GM23338 (cell line): ENCODE measurements around the gene TIMP3. TPM values are rescaled to one million over a fixed set of nuclear protein-coding genes. Genes with fewer than 3 reads are reported as not detected.

Experiments used
- ATAC-seq: fragments of 200-7000 bp; cut with Tn5 transposase; 3 replicates; pipeline ENCODE4 v1.9.1; 2020
- DNase-seq: peaks from one replicate; pipeline ENCODE4 v3.0.0-alpha.2; 2015; ENCODE audit warnings: low spot score
- H2AFZ ChIP-seq: fragments of 200-600 bp; sonication (generic); 2 replicates; pipeline ENCODE4 v1.8.0; 2016; ENCODE audit warnings: antibody characterized with exemption, mild to moderate bottlenecking, moderate library complexity
- H3F3A ChIP-seq: fragments of 200-600 bp; sonication (generic); replicated peaks from 2 replicates; pipeline ENCODE4 v1.8.0; 2017; ENCODE audit warnings: antibody characterized with exemption, mixed run types, low read depth
- H3K27ac ChIP-seq: fragments of 200-600 bp; sonication (generic); 2 replicates; pipeline ENCODE4 v1.6.1; 2016; ENCODE audit warnings: low read depth
- H3K27me3 ChIP-seq: fragments of 200-600 bp; sonication (generic); 2 replicates; pipeline ENCODE4 v1.8.0; 2016; ENCODE audit warnings: mild to moderate bottlenecking, mixed run types, moderate library complexity; ENCODE audit not compliant: insufficient read depth
- H3K36me3 ChIP-seq: fragments of 200-600 bp; sonication (generic); 2 replicates; pipeline ENCODE4 v1.8.0; 2016; ENCODE audit warnings: mild to moderate bottlenecking; ENCODE audit not compliant: insufficient read depth
- H3K4me1 ChIP-seq: fragments of 200-600 bp; sonication (generic); 2 replicates; pipeline ENCODE4 v1.8.0; 2016; ENCODE audit warnings: mild to moderate bottlenecking, moderate library complexity; ENCODE audit not compliant: insufficient read depth
- H3K4me2 ChIP-seq: fragments of 200-600 bp; sonication (generic); 2 replicates; pipeline ENCODE4 v1.7.1; 2017; ENCODE audit warnings: mixed run types
- H3K4me3 ChIP-seq: fragments of 200-600 bp; sonication (generic); 2 replicates; pipeline ENCODE4 v1.6.1; 2016; ENCODE audit warnings: mixed run types
- H3K79me2 ChIP-seq: fragments of 200-600 bp; sonication (generic); replicated peaks from 2 replicates; pipeline ENCODE4 v1.8.0; 2017; ENCODE audit warnings: mild to moderate bottlenecking; ENCODE audit not compliant: insufficient read depth
- H3K9me2 ChIP-seq: fragments of 200-600 bp; sonication (generic); 2 replicates; pipeline ENCODE4 v1.8.0; 2017; ENCODE audit not compliant: insufficient read depth
- H4K20me1 ChIP-seq: fragments of 200-600 bp; sonication (generic); replicated peaks from 2 replicates; pipeline ENCODE4 v1.8.0; 2017; ENCODE audit warnings: mild to moderate bottlenecking; ENCODE audit not compliant: insufficient read depth
- H3K27ac Mint-ChIP-seq: 2 replicates; pipeline ENCODE4 v1.8.0; 2020; ENCODE audit warnings: inconsistent platforms, mild to moderate bottlenecking, moderate library complexity, mixed read lengths
- H3K27me3 Mint-ChIP-seq: 3 replicates; pipeline ENCODE4 v1.8.0; 2022; ENCODE audit warnings: low read depth, mild to moderate bottlenecking, moderate library complexity, mixed read lengths, inconsistent platforms; ENCODE audit not compliant: insufficient read depth, poor library complexity
- H3K36me3 Mint-ChIP-seq: 3 replicates; pipeline ENCODE4 v1.8.0; 2021; ENCODE audit warnings: low read depth, mild to moderate bottlenecking, inconsistent platforms, moderate library complexity, mixed read lengths
- H3K4me1 Mint-ChIP-seq: 3 replicates; pipeline ENCODE4 v1.8.0; 2020; ENCODE audit warnings: mild to moderate bottlenecking, inconsistent platforms, mixed read lengths
- H3K4me3 Mint-ChIP-seq: 3 replicates; pipeline ENCODE4 v1.8.0; 2021; ENCODE audit warnings: moderate library complexity, mild to moderate bottlenecking, inconsistent platforms, mixed read lengths
- H3K9me3 Mint-ChIP-seq: 3 replicates; pipeline ENCODE4 v1.8.0; 2020; ENCODE audit warnings: moderate library complexity, mild to moderate bottlenecking, inconsistent platforms, mixed read lengths
- CREB1 ChIP-seq: fragments of 250-450 bp; sonication (Bioruptor Pico); IDR thresholded peaks from 2 replicates; pipeline ENCODE4 v1.5.0; 2020; ENCODE audit warnings: low read depth, mild to moderate bottlenecking, moderate library complexity
- CTCF ChIP-seq, 2 experiments: fragments of 200-600 bp in 1 of 2; sonication (generic) in 1 of 2; conservative IDR thresholded peaks; 2 replicates each; pipeline versions ENCODE4 v1.5.1 to v1.6.1; 2016 to 2017; ENCODE audit warnings: antibody characterized with exemption in 2 of 2, low read depth in 2 of 2, mild to moderate bottlenecking in 2 of 2, moderate library complexity in 1 of 2
- EZH2 ChIP-seq: fragments of 200-600 bp; sonication (generic); IDR thresholded peaks from one replicate; pipeline ENCODE4 v1.8.0; 2017; ENCODE audit warnings: antibody characterized with exemption, mild to moderate bottlenecking, low read depth; ENCODE audit not compliant: unreplicated experiment
- EZH2phosphoT487 ChIP-seq: fragments of 200-600 bp; sonication (generic); IDR thresholded peaks from one replicate; pipeline ENCODE4 v1.8.1; 2018; ENCODE audit warnings: antibody characterized with exemption; ENCODE audit not compliant: unreplicated experiment
- NANOG ChIP-seq: IDR thresholded peaks from 2 replicates; pipeline ENCODE4 v1.6.1; 2016; ENCODE audit warnings: antibody characterized with exemption, borderline replicate concordance
- POLR2AphosphoS5 ChIP-seq: IDR thresholded peaks from 2 replicates; pipeline ENCODE4 v1.6.1; 2016; ENCODE audit warnings: antibody characterized with exemption, low read depth
- STAT1 ChIP-seq: IDR thresholded peaks from one replicate; pipeline ENCODE4 v1.6.1; 2016; ENCODE audit warnings: antibody characterized with exemption; ENCODE audit not compliant: unreplicated experiment
- ZNF114 ChIP-seq: fragments of 250-450 bp; sonication (Bioruptor Pico); IDR thresholded peaks from 2 replicates; pipeline ENCODE4 v1.5.0; 2020; ENCODE audit warnings: mild to moderate bottlenecking, moderate library complexity
- ZNF331 ChIP-seq: fragments of 250-450 bp; sonication (Bioruptor Pico); IDR thresholded peaks from 2 replicates; pipeline ENCODE4 v1.5.0; 2020; ENCODE audit warnings: low read depth, mild to moderate bottlenecking, moderate library complexity
- ZNF462 ChIP-seq: fragments of 250-450 bp; sonication (Bioruptor Pico); IDR thresholded peaks from 2 replicates; pipeline ENCODE4 v1.5.0; 2020; ENCODE audit warnings: mild to moderate bottlenecking, moderate library complexity
- polyA plus RNA-seq: library from polyadenylated mRNA; unstranded; fragments of >200 nt; fragmentation: Nextera tagmentation; extraction: Ambion mirVana; gene quantifications from 2 replicates; pipeline ENCODE4 v1.2.1, GENCODE V29; 2016
- total RNA-seq: library from RNA; depleted of rRNA; stranded (reverse); fragments of >200 nt; shearing (Covaris generic); gene quantifications from 2 replicates; pipeline ENCODE4 v1.2.3, GENCODE V29; 2014
- TF ChIP-seq, protein P1 (sequence below): IDR thresholded peaks from one replicate; pipeline ENCODE4 v1.6.1; 2018; ENCODE audit warnings: antibody characterized with exemption; ENCODE audit not compliant: unreplicated experiment
- TF ChIP-seq, protein P2 (sequence below): IDR thresholded peaks from 2 replicates; pipeline ENCODE4 v1.6.1; 2016; ENCODE audit warnings: antibody characterized with exemption

Gene TIMP3
- total and polyA plus RNA-seq, 2 experiments from 2014 or later, result 1.4 to 4.3 TPM

DNA sequence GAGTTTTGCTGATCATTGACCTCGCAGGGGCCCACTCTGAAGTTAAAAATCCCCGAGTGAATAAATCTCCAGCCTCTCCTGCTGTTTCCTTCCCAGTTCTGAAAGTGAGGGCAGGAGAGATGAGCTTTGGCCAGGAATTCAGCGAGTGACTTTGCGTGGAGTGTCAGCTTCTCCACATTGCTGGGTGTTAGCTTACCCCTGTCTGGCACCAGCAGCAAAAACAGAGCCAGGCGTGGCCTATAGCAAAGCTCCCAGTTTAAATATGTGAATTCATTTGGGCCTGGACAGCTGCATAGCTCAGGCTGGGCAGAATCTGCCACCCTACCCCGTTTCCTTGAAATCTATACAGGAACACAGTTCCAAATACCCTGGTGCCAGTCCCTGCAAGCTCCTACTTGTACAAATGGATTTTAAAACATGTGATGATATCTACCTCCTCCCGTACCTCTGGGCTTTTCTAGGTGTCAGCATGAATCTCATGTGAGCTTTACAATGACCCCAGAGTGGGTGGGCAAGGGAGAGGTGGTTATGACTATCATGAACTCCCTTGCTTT, 25.6 kb downstream of the TIMP3 start:
- Histone ChIP-seq H2AFZ (no peak overlapping the region), H3K4me1 (peaks cover 22% of the 10 kb centered on the region), H3F3A (no peaks in the 10 kb centered on the region), H4K20me1 (0 out of 2 replicates have a peak, but pooled peaks cover 7% of the 10 kb centered on the region), H3K4me2 (no peak overlapping the region), H3K36me3 (no peaks in the 10 kb centered on the region), H3K9me2 (no peaks in the 10 kb centered on the region), H3K27ac (no peak overlapping the region), H3K27me3 (no peaks in the 10 kb centered on the region), H3K79me2 (no peaks in the 10 kb centered on the region; the same call in 1 of the 2 replicates), H3K4me3 (no peak overlapping the region)
- DNase-seq (no peak), ATAC-seq (no peak)
- no peaks in the 10 kb centered on the region for H3K36me3 Mint-ChIP-seq
- peaks cover 30% of the 10 kb centered on the region for H3K4me1 Mint-ChIP-seq
- no peak for TF ChIP-seq CREB1 (CRISPR knock-in tag)
- TF ChIP-seq ZNF331, result no peak
- TF ChIP-seq POLR2AphosphoS5, result no peak
- no peak for TF ChIP-seq ZNF462
- TF ChIP-seq, protein P1, sequence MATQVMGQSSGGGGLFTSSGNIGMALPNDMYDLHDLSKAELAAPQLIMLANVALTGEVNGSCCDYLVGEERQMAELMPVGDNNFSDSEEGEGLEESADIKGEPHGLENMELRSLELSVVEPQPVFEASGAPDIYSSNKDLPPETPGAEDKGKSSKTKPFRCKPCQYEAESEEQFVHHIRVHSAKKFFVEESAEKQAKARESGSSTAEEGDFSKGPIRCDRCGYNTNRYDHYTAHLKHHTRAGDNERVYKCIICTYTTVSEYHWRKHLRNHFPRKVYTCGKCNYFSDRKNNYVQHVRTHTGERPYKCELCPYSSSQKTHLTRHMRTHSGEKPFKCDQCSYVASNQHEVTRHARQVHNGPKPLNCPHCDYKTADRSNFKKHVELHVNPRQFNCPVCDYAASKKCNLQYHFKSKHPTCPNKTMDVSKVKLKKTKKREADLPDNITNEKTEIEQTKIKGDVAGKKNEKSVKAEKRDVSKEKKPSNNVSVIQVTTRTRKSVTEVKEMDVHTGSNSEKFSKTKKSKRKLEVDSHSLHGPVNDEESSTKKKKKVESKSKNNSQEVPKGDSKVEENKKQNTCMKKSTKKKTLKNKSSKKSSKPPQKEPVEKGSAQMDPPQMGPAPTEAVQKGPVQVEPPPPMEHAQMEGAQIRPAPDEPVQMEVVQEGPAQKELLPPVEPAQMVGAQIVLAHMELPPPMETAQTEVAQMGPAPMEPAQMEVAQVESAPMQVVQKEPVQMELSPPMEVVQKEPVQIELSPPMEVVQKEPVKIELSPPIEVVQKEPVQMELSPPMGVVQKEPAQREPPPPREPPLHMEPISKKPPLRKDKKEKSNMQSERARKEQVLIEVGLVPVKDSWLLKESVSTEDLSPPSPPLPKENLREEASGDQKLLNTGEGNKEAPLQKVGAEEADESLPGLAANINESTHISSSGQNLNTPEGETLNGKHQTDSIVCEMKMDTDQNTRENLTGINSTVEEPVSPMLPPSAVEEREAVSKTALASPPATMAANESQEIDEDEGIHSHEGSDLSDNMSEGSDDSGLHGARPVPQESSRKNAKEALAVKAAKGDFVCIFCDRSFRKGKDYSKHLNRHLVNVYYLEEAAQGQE, result no peak
- no peak for TF ChIP-seq CTCF (conservative IDR thresholded peaks at IDR 0.05; ENCODE audit: low read depth in 2 of 2)
- TF ChIP-seq EZH2, result no peak
- TF ChIP-seq, protein P2, sequence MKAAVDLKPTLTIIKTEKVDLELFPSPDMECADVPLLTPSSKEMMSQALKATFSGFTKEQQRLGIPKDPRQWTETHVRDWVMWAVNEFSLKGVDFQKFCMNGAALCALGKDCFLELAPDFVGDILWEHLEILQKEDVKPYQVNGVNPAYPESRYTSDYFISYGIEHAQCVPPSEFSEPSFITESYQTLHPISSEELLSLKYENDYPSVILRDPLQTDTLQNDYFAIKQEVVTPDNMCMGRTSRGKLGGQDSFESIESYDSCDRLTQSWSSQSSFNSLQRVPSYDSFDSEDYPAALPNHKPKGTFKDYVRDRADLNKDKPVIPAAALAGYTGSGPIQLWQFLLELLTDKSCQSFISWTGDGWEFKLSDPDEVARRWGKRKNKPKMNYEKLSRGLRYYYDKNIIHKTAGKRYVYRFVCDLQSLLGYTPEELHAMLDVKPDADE, result no peak
- no peak for TF ChIP-seq EZH2phosphoT487
- no peak for TF ChIP-seq ZNF114 (CRISPR knock-in tag)
- no peak for TF ChIP-seq NANOG
- no peak for TF ChIP-seq STAT1
- peaks cover 13% of the 10 kb centered on the region for H3K27me3 Mint-ChIP-seq
- H3K4me3 Mint-ChIP-seq, result no peak overlapping the region
- no peak overlapping the region for H3K27ac Mint-ChIP-seq
- no peaks in the 10 kb centered on the region for H3K9me3 Mint-ChIP-seq
